Transverse colon (tissue), 4 donors: ENCODE measurements around the gene INTS3. TPM values are rescaled to one million over a fixed set of nuclear protein-coding genes. Genes with fewer than 3 reads are reported as not detected.

Source experiments
- DNase-seq: peaks from one replicate; pipeline ENCODE4 v3.0.0-alpha.2; 2019
- H3K27ac ChIP-seq, 4 donors: fragments of 200-600 bp; sonication (generic); 2 replicates each; pipeline ENCODE4 v1.5.1; 2016 to 2018; ENCODE audit warnings: inconsistent platforms in 4 of 4
- H3K27me3 ChIP-seq: fragments of 200-600 bp; sonication (generic); 2 replicates; pipeline ENCODE4 v1.5.1; 2017; ENCODE audit warnings: inconsistent platforms
- H3K36me3 ChIP-seq, 4 donors: fragments of 200-600 bp; sonication (generic); 2 replicates each; pipeline ENCODE4 v1.5.1; 2017 to 2019; ENCODE audit warnings: inconsistent platforms in 4 of 4
- H3K4me1 ChIP-seq, 4 donors: fragments of 200-600 bp; sonication (generic); 2 replicates each; pipeline ENCODE4 v1.5.1; 2017 to 2020; ENCODE audit warnings: inconsistent platforms in 4 of 4
- H3K4me3 ChIP-seq, 4 donors: fragments of 200-600 bp; sonication (generic); 1 replicate in 1 of 4; 2 replicates in 3 of 4; pipeline versions ENCODE4 v1.5.1 to v1.6.1; 2017 to 2019; ENCODE audit warnings: inconsistent platforms in 4 of 4
- H3K9me3 ChIP-seq, 2 donors: fragments of 200-600 bp; sonication (generic); 2 replicates each; pipeline ENCODE4 v1.5.1; 2017 to 2019; ENCODE audit warnings: inconsistent platforms in 2 of 2
- CTCF ChIP-seq, 5 experiments: fragments of 200-600 bp in 3 of 5; fragments of 450-650 bp in 2 of 5; sonication (generic) in 3 of 5; IDR thresholded peaks; 1 replicate in 2 of 5; 2 replicates in 3 of 5; pipeline ENCODE4 v1.5.1; 2016 to 2017; ENCODE audit warnings: antibody characterized with exemption in 5 of 5, inconsistent platforms in 3 of 5, mild to moderate bottlenecking in 2 of 5, moderate library complexity in 1 of 5
- EP300 ChIP-seq: sonication (generic); formaldehyde crosslinking; IDR thresholded peaks from one replicate; pipeline ENCODE4 v1.6.1; 2017; ENCODE audit warnings: antibody characterized with exemption, low read depth
- POLR2A ChIP-seq: fragments of 450-650 bp; IDR thresholded peaks from one replicate; pipeline ENCODE4 v1.6.1; 2016; ENCODE audit warnings: antibody characterized with exemption, mild to moderate bottlenecking, moderate library complexity
- POLR2AphosphoS5 ChIP-seq, 3 donors: sonication (generic); formaldehyde crosslinking; IDR thresholded peaks; one replicate each; pipeline ENCODE4 v1.6.1; 2016; ENCODE audit warnings: antibody characterized with exemption in 3 of 3
- WGBS, 2 donors: methylation state at CpG; one replicate each; pipeline ENCODE4 v1.1.5; 2018; ENCODE audit warnings: low coverage in 1 of 2; 5-methylcytosine and 5-hydroxymethylcytosine counted together
- in situ Hi-C, 4 donors: fragments of 200-750 bp; cut with MboI; loops; one replicate each; pipeline versions ENCODE4 v1.15.0 to v1.15.1; 2017; ENCODE audit warnings: low sequenced_read_pairs in 3 of 4, low pct_ligation_motif_present in 1 of 4, low pct_unique_long_range_greater_than_20kb in 1 of 4
- intact Hi-C: fragments of 100-400 bp; cut with DNase I; formaldehyde crosslinking; loops from one replicate; pipeline ENCODE4 v1.15.1; 2023; ENCODE audit warnings: low total_unique reads
- total RNA-seq, 4 donors: library from RNA; depleted of rRNA; stranded (reverse); fragments of >200 nt; gene quantifications; one replicate each; pipeline ENCODE4 v1.1.0, GENCODE V29; 2016

Gene INTS3
- total RNA-seq, 4 donors from 2014 or later: 26.1 to 35.6 (median 28.0) TPM

- TF ChIP-seq EP300: no peak
- no peak for TF ChIP-seq CTCF (IDR thresholded peaks at IDR 0.05)
- no peak for TF ChIP-seq POLR2A
- no peak for TF ChIP-seq POLR2AphosphoS5 (IDR thresholded peaks at IDR 0.05)
- H3K4me3 ChIP-seq: no peak overlapping the region
- 86% methylated on average over 18 of the region's 18 CpGs; no CpG with 5 or more reads in 1 of the 2 donors for WGBS, 2 donors
- intact Hi-C loops (no loop called here), in situ Hi-C loops (loop anchor here in 2 of 4 donors (10.0 kb wide), 2 partner anchors 189 to 199 kb away; partner anchors contain the start of genes RAB13 (in 1 of the 2) and RPS27 (in 1 of the 2))
- H3K27ac ChIP-seq: no peak overlapping the region
- no peak for DNase-seq
- H3K4me1 ChIP-seq: peaks cover 0 to 16% (median 11%) of the 10 kb centered on the region in 4 donors
- no peaks in the 10 kb centered on the region for H3K36me3 ChIP-seq
- H3K9me3 ChIP-seq: no peaks in the 10 kb centered on the region
- H3K27me3 ChIP-seq: no peaks in the 10 kb centered on the region
These were observed 67.5 kb downstream of the INTS3 start for GRCh38 chr1:153795330-153795837.

GRCh38 chr1:153795934-153796785, 68.3 kb downstream of the INTS3 start:
- intact Hi-C loops (loop anchor here (2.0 kb wide), 1 partner anchor 189 kb away; no protein-coding TSS in a partner anchor), in situ Hi-C loops (loop anchor here in 2 of 4 donors (10.0 kb wide), 2 partner anchors 189 to 199 kb away; partner anchors contain the start of genes RAB13 (in 1 of the 2) and RPS27 (in 1 of the 2))
- DNase-seq: no peak
- no peaks in the 10 kb centered on the region for H3K9me3 ChIP-seq
- peaks cover 0 to 10% (median 9%) of the 10 kb centered on the region in 4 donors for H3K4me1 ChIP-seq
- no peak overlapping the region for H3K4me3 ChIP-seq
- TF ChIP-seq EP300 (no peak), POLR2A (no peak), POLR2AphosphoS5 (IDR thresholded peaks at IDR 0.05) (no peak), CTCF (IDR thresholded peaks at IDR 0.05) (no peak)
- WGBS, 2 donors: 80 to 81% methylated on average over 1 to 9 of the region's 9 CpGs
- H3K27me3 ChIP-seq: no peaks in the 10 kb centered on the region
- no peaks in the 10 kb centered on the region for H3K36me3 ChIP-seq
- no peak overlapping the region for H3K27ac ChIP-seq

- Histone ChIP-seq H3K4me3 (no peak overlapping the region), H3K4me1 (peaks cover 0 to 5% (median 1%) of the 10 kb centered on the region in 4 donors), H3K27ac (no peak overlapping the region), H3K36me3 (no peaks in the 10 kb centered on the region), H3K9me3 (no peaks in the 10 kb centered on the region), H3K27me3 (no peaks in the 10 kb centered on the region)
- in situ Hi-C loops: loop anchor here in 2 of 4 donors (10.0 kb wide), 2 partner anchors 188 to 198 kb away; partner anchors contain the start of genes RAB13 (in 1 of the 2) and RPS27 (in 1 of the 2)
- 57 to 69% methylated on average over 15 to 26 of the region's 26 CpGs for WGBS, 2 donors
- no peak for TF ChIP-seq POLR2AphosphoS5 (IDR thresholded peaks at IDR 0.05)
- no peak for TF ChIP-seq POLR2A
- TF ChIP-seq CTCF (IDR thresholded peaks at IDR 0.05): peak; percentile 92 to 95 (median 93)
- TF ChIP-seq EP300: no peak
- intact Hi-C loops: loop anchor here (2.0 kb wide), 1 partner anchor 188 kb away; no protein-coding TSS in a partner anchor
- DNase-seq: peak; percentile 90
These were observed 69.2 kb downstream of the INTS3 start for GRCh38 chr1:153796786-153797659.
